SK-N-SH (cell line): ENCODE results near the gene HSPA9. TPM values are rescaled to one million over a fixed set of nuclear protein-coding genes. Genes with fewer than 3 reads are reported as not detected.

Experiments used
- CTCF ChIA-PET: fragments of 300-600, 350-600 bp; formaldehyde crosslinking; extraction: SDS; loops from one replicate; lab custom pipeline; 2021; lab: Yijun Ruan, JAX
- POLR2A ChIA-PET: fragments of 350-600 bp; sonication (Branson Sonifier 250); formaldehyde crosslinking; extraction: SDS; loops from one replicate; lab custom pipeline; 2020; ENCODE audit warnings: antibody characterized with exemption, inconsistent platforms; lab: Yijun Ruan, JAX
- DNase-seq: peaks from one replicate; pipeline ENCODE4 v3.0.0; 2012
- H2AFZ ChIP-seq: fragments of 200-600 bp; sonication (generic); 2 replicates; pipeline ENCODE4 v1.8.1; 2016; ENCODE audit warnings: antibody characterized with exemption, mild to moderate bottlenecking, low read depth
- H3F3A ChIP-seq: fragments of 200-600 bp; sonication (generic); replicated peaks from 2 replicates; pipeline ENCODE3; 2016; ENCODE audit warnings: antibody characterized with exemption, mild to moderate bottlenecking; ENCODE audit not compliant: insufficient read depth
- H3K27ac ChIP-seq, 2 experiments: fragments of 200-500 bp in 1 of 2; fragments of 200-600 bp in 1 of 2; sonication (Bioruptor generic) in 1 of 2; sonication (generic), shearing (Covaris generic) in 1 of 2; 2 replicates each; pipeline versions ENCODE4 v1.5.1 to v1.6.1; 2014 to 2016; ENCODE audit warnings: low read depth in 2 of 2, inconsistent platforms in 1 of 2, low read length in 1 of 2, mild to moderate bottlenecking in 1 of 2, mixed read lengths in 1 of 2
- H3K27me3 ChIP-seq: fragments of 200-600 bp; sonication (generic), shearing (Covaris generic); 2 replicates; pipeline ENCODE4 v1.6.1; 2016; ENCODE audit warnings: mixed run types; ENCODE audit not compliant: insufficient read depth
- H3K36me3 ChIP-seq, 2 experiments: fragments of 200-500 bp in 1 of 2; fragments of 200-600 bp in 1 of 2; sonication (Bioruptor generic) in 1 of 2; sonication (generic) in 1 of 2; replicated peaks in 1 of 2; 2 replicates each; pipeline versions ENCODE3 to v1.5.1; 2014 to 2016; ENCODE audit warnings: low read length in 1 of 2, mild to moderate bottlenecking in 1 of 2; ENCODE audit not compliant: insufficient read depth in 2 of 2, control insufficient read depth in 1 of 2
- H3K4me1 ChIP-seq, 2 experiments: fragments of 200-500 bp in 1 of 2; fragments of 200-600 bp in 1 of 2; sonication (Bioruptor generic) in 1 of 2; sonication (generic), shearing (Covaris generic) in 1 of 2; 2 replicates each; pipeline versions ENCODE4 v1.5.1 to v1.6.1; 2014 to 2016; ENCODE audit warnings: low read depth in 1 of 2, low read length in 1 of 2, mixed run types in 1 of 2; ENCODE audit not compliant: insufficient read depth in 2 of 2, control insufficient read depth in 1 of 2
- H3K4me2 ChIP-seq: fragments of 200-600 bp; sonication (generic), shearing (Covaris generic); 2 replicates; pipeline ENCODE4 v1.6.1; 2017; ENCODE audit warnings: mixed run types
- H3K4me3 ChIP-seq, 2 experiments: fragments of 200-500 bp in 1 of 2; fragments of 200-600 bp in 1 of 2; sonication (Bioruptor generic) in 1 of 2; sonication (generic), shearing (Covaris generic) in 1 of 2; 2 replicates each; pipeline versions ENCODE4 v1.5.1 to v1.8.1; 2014 to 2016; ENCODE audit warnings: low read depth in 2 of 2, inconsistent platforms in 1 of 2, low read length in 1 of 2, mild to moderate bottlenecking in 1 of 2, mixed read lengths in 1 of 2, moderate library complexity in 1 of 2
- H3K79me2 ChIP-seq: fragments of 200-600 bp; sonication (generic); 2 replicates; pipeline ENCODE4 v1.8.1; 2017; ENCODE audit warnings: mild to moderate bottlenecking; ENCODE audit not compliant: insufficient read depth
- H3K9ac ChIP-seq: fragments of 200-600 bp; sonication (generic); 2 replicates; pipeline ENCODE4 v1.6.1; 2017; ENCODE audit warnings: mixed run types
- H3K9me2 ChIP-seq: fragments of 200-600 bp; sonication (generic); 2 replicates; pipeline ENCODE4 v1.6.1; 2017; ENCODE audit warnings: mixed run types
- H3K9me3 ChIP-seq: fragments of 200-600 bp; sonication (generic); 2 replicates; pipeline ENCODE4 v1.6.1; 2017; ENCODE audit warnings: mixed run types, mild to moderate bottlenecking, moderate library complexity
- H4K20me1 ChIP-seq: fragments of 200-600 bp; sonication (generic); 2 replicates; pipeline ENCODE4 v1.6.1; 2017; ENCODE audit warnings: mild to moderate bottlenecking, mixed run types; ENCODE audit not compliant: insufficient read depth
- EP300 ChIP-seq, 2 experiments: IDR thresholded peaks; 2 replicates each; pipeline versions ENCODE4 v1.4.0 to v1.6.1; 2012; ENCODE audit warnings: borderline replicate concordance in 1 of 2, low read depth in 1 of 2, low read length in 1 of 2
- JUND ChIP-seq: IDR thresholded peaks from 2 replicates; pipeline ENCODE4 v1.4.0; 2012
- MEF2A ChIP-seq: IDR thresholded peaks from 2 replicates; pipeline ENCODE4 v1.4.0; 2012; ENCODE audit warnings: low read depth, borderline replicate concordance
- MXI1 ChIP-seq: IDR thresholded peaks from 2 replicates; pipeline ENCODE4 v1.6.1; 2012; ENCODE audit warnings: mild to moderate bottlenecking, low read depth, low read length, improper control_type of control experiment
- NFIC ChIP-seq: IDR thresholded peaks from 2 replicates; pipeline ENCODE4 v1.4.0; 2012; ENCODE audit warnings: borderline replicate concordance
- RXRA ChIP-seq: IDR thresholded peaks from 2 replicates; pipeline ENCODE4 v1.4.0; 2012; ENCODE audit warnings: low read depth, mild to moderate bottlenecking, borderline replicate concordance
- TAF1 ChIP-seq: IDR thresholded peaks from 2 replicates; pipeline ENCODE4 v1.6.1; 2012; ENCODE audit warnings: low read depth, mild to moderate bottlenecking, low read length, moderate library complexity, borderline replicate concordance
- TCF12 ChIP-seq: IDR thresholded peaks from 2 replicates; pipeline ENCODE4 v1.4.0; 2012
- TEAD4 ChIP-seq: IDR thresholded peaks from 2 replicates; pipeline ENCODE4 v1.4.0; 2012; ENCODE audit warnings: mild to moderate bottlenecking, borderline replicate concordance; ENCODE audit not compliant: insufficient read depth
- YY1 ChIP-seq: IDR thresholded peaks from 2 replicates; pipeline ENCODE4 v1.4.0; 2012; ENCODE audit warnings: low read depth, mild to moderate bottlenecking
- WGBS: methylation state at CpG from one replicate; pipeline ENCODE4 v1.1.6; 2017; ENCODE audit warnings: low lambda C conversion rate; 5-methylcytosine and 5-hydroxymethylcytosine counted together
- polyA plus RNA-seq, 3 experiments: library from polyadenylated mRNA; depleted of rRNA; stranded (reverse); fragments of >200 nt; gene quantifications; 2 replicates each; pipeline ENCODE4 v1.2.3, GENCODE V29; 2012
- TF ChIP-seq, protein P1 (sequence below): IDR thresholded peaks from 2 replicates; pipeline ENCODE4; 2012
- TF ChIP-seq, protein P2 (sequence below): fragments of 150-350 bp; IDR thresholded peaks from 2 replicates; pipeline ENCODE4 v1.6.1; 2016; ENCODE audit warnings: mild to moderate bottlenecking, low read depth, low read length
- TF ChIP-seq, protein P3 (sequence below): IDR thresholded peaks from 2 replicates; pipeline ENCODE4 v1.4.0; 2012; ENCODE audit warnings: low read depth, borderline replicate concordance

Gene HSPA9
- polyA plus RNA-seq, 1 of the 3 experiments (the other 2 are of a cell fraction): 153 TPM

DNA sequence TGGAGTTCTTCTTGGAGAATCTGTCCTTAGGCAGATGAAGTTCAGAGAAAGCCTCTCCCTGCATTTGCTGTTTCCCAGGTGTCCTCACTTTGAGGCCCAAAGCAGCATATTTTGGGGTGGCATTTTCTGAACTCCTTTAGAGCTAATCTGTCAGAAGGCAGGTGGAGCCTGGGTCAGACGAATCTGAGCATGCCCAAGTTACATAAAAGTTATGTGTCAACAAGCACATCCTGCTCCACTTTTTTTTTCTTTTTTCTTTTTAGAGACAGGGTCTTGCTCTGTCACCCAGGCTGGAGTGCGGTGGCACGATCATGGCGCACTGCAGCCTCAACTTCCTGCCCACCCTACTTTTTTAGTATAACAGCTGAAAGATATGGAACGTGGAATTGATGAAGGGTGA, 41.3 kb upstream of the HSPA9 start:
- H4K20me1 ChIP-seq: no peaks in the 10 kb centered on the region
- H3K27me3 ChIP-seq: no peaks in the 10 kb centered on the region
- no peaks in the 10 kb centered on the region for H3K79me2 ChIP-seq
- no peak overlapping the region for H3K27ac ChIP-seq
- no peak for DNase-seq
- no peak overlapping the region for H3K4me2 ChIP-seq
- H2AFZ ChIP-seq: no peak overlapping the region
- no peak overlapping the region for H3K9ac ChIP-seq
- no peaks in the 10 kb centered on the region for H3K36me3 ChIP-seq
- H3K4me3 ChIP-seq: no peak overlapping the region
- ChIA-PET CTCF (interaction anchor here (1.8 to 2.3 kb wide), 2 partner anchors 11 to 21 kb away, joined by 6 read pairs; no protein-coding TSS in a partner anchor), POLR2A (no interaction called here)
- no peaks in the 10 kb centered on the region for H3K9me3 ChIP-seq
- H3F3A ChIP-seq: no peaks in the 10 kb centered on the region
- no peaks in the 10 kb centered on the region for H3K9me2 ChIP-seq
- TF ChIP-seq RXRA (no peak), MEF2A (no peak), NFIC (no peak), EP300 (IDR thresholded peaks at IDR 0.05; ENCODE audit: borderline replicate concordance in 1 of 2, low read depth in 1 of 2, low read length in 1 of 2) (no peak), MXI1 (no peak), JUND (no peak), TAF1 (no peak)
- TF ChIP-seq, protein P1, sequence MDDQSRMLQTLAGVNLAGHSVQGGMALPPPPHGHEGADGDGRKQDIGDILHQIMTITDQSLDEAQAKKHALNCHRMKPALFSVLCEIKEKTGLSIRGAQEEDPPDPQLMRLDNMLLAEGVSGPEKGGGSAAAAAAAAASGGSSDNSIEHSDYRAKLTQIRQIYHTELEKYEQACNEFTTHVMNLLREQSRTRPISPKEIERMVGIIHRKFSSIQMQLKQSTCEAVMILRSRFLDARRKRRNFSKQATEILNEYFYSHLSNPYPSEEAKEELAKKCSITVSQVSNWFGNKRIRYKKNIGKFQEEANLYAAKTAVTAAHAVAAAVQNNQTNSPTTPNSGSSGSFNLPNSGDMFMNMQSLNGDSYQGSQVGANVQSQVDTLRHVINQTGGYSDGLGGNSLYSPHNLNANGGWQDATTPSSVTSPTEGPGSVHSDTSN: no peak
- 86% methylated on average over 5 of the region's 5 CpGs for WGBS
- no peaks in the 10 kb centered on the region; a peak in 1 of 4 replicates for H3K4me1 ChIP-seq

DNA sequence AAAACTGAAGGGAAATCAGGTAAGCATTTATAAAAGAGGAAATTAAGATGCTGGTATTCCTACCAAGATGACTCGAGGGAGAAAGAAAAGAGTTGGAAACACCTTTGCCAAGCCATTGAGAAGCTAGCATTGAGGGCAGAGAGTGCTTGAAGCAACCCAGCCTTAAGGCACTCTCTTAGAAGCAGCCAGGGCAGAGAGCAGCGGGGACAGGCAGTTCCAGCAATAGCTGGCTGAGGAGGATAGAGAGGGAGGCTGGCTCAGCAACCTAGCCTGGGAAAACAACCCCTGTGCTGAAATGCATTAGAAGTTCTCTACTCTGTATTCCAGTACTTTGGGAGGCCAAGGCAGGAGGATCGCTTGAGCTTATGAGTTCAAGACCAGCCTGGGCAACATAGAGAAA, 40.3 kb upstream of the HSPA9 start:
- TF ChIP-seq, protein P2, sequence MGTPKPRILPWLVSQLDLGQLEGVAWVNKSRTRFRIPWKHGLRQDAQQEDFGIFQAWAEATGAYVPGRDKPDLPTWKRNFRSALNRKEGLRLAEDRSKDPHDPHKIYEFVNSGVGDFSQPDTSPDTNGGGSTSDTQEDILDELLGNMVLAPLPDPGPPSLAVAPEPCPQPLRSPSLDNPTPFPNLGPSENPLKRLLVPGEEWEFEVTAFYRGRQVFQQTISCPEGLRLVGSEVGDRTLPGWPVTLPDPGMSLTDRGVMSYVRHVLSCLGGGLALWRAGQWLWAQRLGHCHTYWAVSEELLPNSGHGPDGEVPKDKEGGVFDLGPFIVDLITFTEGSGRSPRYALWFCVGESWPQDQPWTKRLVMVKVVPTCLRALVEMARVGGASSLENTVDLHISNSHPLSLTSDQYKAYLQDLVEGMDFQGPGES: no peak
- TF ChIP-seq TEAD4 (no peak), TCF12 (no peak), YY1 (no peak)
- TF ChIP-seq, protein P3, sequence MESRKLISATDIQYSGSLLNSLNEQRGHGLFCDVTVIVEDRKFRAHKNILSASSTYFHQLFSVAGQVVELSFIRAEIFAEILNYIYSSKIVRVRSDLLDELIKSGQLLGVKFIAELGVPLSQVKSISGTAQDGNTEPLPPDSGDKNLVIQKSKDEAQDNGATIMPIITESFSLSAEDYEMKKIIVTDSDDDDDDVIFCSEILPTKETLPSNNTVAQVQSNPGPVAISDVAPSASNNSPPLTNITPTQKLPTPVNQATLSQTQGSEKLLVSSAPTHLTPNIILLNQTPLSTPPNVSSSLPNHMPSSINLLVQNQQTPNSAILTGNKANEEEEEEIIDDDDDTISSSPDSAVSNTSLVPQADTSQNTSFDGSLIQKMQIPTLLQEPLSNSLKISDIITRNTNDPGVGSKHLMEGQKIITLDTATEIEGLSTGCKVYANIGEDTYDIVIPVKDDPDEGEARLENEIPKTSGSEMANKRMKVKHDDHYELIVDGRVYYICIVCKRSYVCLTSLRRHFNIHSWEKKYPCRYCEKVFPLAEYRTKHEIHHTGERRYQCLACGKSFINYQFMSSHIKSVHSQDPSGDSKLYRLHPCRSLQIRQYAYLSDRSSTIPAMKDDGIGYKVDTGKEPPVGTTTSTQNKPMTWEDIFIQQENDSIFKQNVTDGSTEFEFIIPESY: no peak
- TF ChIP-seq, all 33 proteins: peak for 0
- H3K9me2 ChIP-seq: no peaks in the 10 kb centered on the region
- no peak overlapping the region for H3K9ac ChIP-seq
- no peaks in the 10 kb centered on the region for H3K9me3 ChIP-seq
- H3K4me3 ChIP-seq: no peak overlapping the region
- WGBS: 82% methylated on average over 3 of the region's 3 CpGs
- H3K4me1 ChIP-seq: peaks cover 0 to 8% of the 10 kb centered on the region in 2 experiments; a peak in 1 of 4 replicates
- H2AFZ ChIP-seq: no peak overlapping the region
- ChIA-PET POLR2A (no interaction called here), CTCF (interaction anchor here (0.6 to 2.3 kb wide), 3 partner anchors 10 to 176 kb away, joined by 3 to 6 read pairs (median 6); no protein-coding TSS in a partner anchor)
- no peaks in the 10 kb centered on the region for H3F3A ChIP-seq
- no peaks in the 10 kb centered on the region for H3K27me3 ChIP-seq
- H3K27ac ChIP-seq: no peak overlapping the region
- H3K4me2 ChIP-seq: no peak overlapping the region
- DNase-seq: no peak
- H4K20me1 ChIP-seq: no peaks in the 10 kb centered on the region
- H3K79me2 ChIP-seq: no peaks in the 10 kb centered on the region
- H3K36me3 ChIP-seq: no peaks in the 10 kb centered on the region
